MCF 10A (cell line): ENCODE measurements around the gene GDF2. TPM values are rescaled to one million over a fixed set of nuclear protein-coding genes. Genes with fewer than 3 reads are reported as not detected.

Experiments used
- BruUV-seq: library from RNA; stranded (reverse); fragments of 400-500 nt; replicated peaks from 2 replicates; lab custom pipeline; 2021; lab: Mats Ljungman, UMichigan
- CTCF ChIA-PET: fragments of 300-600 bp; sonication (Branson Sonifier 250); formaldehyde crosslinking; extraction: SDS; loops from one replicate; lab custom pipeline; 2021; ENCODE audit warnings: antibody characterized with exemption, inconsistent platforms; lab: Yijun Ruan, JAX
- POLR2A ChIA-PET: fragments of 300-600, 350-650 bp; sonication (Branson Sonifier 250); formaldehyde crosslinking; extraction: SDS; loops from one replicate; lab custom pipeline; 2020; ENCODE audit warnings: antibody characterized with exemption, inconsistent platforms; lab: Yijun Ruan, JAX
- DNase-seq: peaks from one replicate; pipeline ENCODE4 v3.0.0-alpha.2; 2018; ENCODE audit not compliant: unreplicated experiment
- H3K27ac Mint-ChIP-seq: one replicate; pipeline ENCODE4 v1.8.0; 2022; ENCODE audit warnings: mild to moderate bottlenecking, low read depth, mixed read lengths; ENCODE audit not compliant: unreplicated experiment
- H3K27me3 Mint-ChIP-seq: one replicate; pipeline ENCODE4 v1.8.0; 2022; ENCODE audit warnings: mixed read lengths; ENCODE audit not compliant: insufficient read depth, unreplicated experiment
- H3K36me3 Mint-ChIP-seq: one replicate; pipeline ENCODE4 v1.8.0; 2022; ENCODE audit warnings: mild to moderate bottlenecking, moderate library complexity, mixed read lengths; ENCODE audit not compliant: insufficient read depth, unreplicated experiment
- H3K4me1 Mint-ChIP-seq: one replicate; pipeline ENCODE4 v1.8.0; 2022; ENCODE audit warnings: mixed read lengths; ENCODE audit not compliant: insufficient read depth, unreplicated experiment
- H3K4me3 Mint-ChIP-seq: one replicate; pipeline ENCODE4 v1.8.0; 2022; ENCODE audit warnings: mild to moderate bottlenecking, moderate library complexity, mixed read lengths; ENCODE audit not compliant: unreplicated experiment
- H3K9me3 Mint-ChIP-seq: one replicate; pipeline ENCODE4 v1.8.0; 2022; ENCODE audit warnings: mixed read lengths; ENCODE audit not compliant: unreplicated experiment
- CTCF ChIP-seq: fragments of 200-600 bp; IDR thresholded peaks from one replicate; pipeline ENCODE4 v1.8.0; 2022; ENCODE audit warnings: antibody characterized with exemption, mild to moderate bottlenecking; ENCODE audit not compliant: unreplicated experiment
- intact Hi-C: fragments of 100-400 bp; cut with micrococcal nuclease; formaldehyde crosslinking; loops from 2 replicates; pipeline ENCODE4 v1.14.1; 2022
- total RNA-seq: library from RNA; stranded (reverse); gene quantifications from 2 replicates; pipeline ENCODE4 v1.2.3, GENCODE V29; 2022

Gene GDF2
- total RNA-seq, 1 experiment from 2014 or later = not detected

GRCh38 chr10:47370878-47371277 is 48.6 kb downstream of the GDF2 start:
- H3K27me3 Mint-ChIP-seq = peaks cover 4% of the 10 kb centered on the region
- H3K36me3 Mint-ChIP-seq = no peaks in the 10 kb centered on the region
- TF ChIP-seq CTCF = no peak
- H3K4me3 Mint-ChIP-seq = no peak overlapping the region
- intact Hi-C loops = no loop called here
- CTCF ChIA-PET = interaction anchor here (0.6 to 6.3 kb wide), 3 partner anchors 10 to 336 kb away, joined by 3 to 48 read pairs (median 3); no protein-coding TSS in a partner anchor
- POLR2A ChIA-PET = interaction anchor here (0.6 to 0.7 kb wide), 2 partner anchors 20 to 24 kb away, joined by 3 to 4 read pairs; no protein-coding TSS in a partner anchor
- no TSS peak for BruUV-seq
- H3K9me3 Mint-ChIP-seq = no peaks in the 10 kb centered on the region
- no peak for DNase-seq
- no peak overlapping the region for H3K27ac Mint-ChIP-seq
- H3K4me1 Mint-ChIP-seq = no peaks in the 10 kb centered on the region

- Mint-ChIP-seq H3K27ac (no peak overlapping the region), H3K4me3 (no peak overlapping the region), H3K36me3 (no peaks in the 10 kb centered on the region), H3K27me3 (peaks cover 14% of the 10 kb centered on the region), H3K4me1 (no peaks in the 10 kb centered on the region), H3K9me3 (no peaks in the 10 kb centered on the region)
- CTCF ChIA-PET = interaction anchor here (0.7 to 6.3 kb wide), 2 partner anchors 11 to 323 kb away, joined by 3 to 48 read pairs; no protein-coding TSS in a partner anchor
- intact Hi-C loops = no loop called here
- no TSS peak for BruUV-seq
- POLR2A ChIA-PET = interaction anchor here (0.6 to 0.7 kb wide), 2 partner anchors 19 to 24 kb away, joined by 3 to 4 read pairs; no protein-coding TSS in a partner anchor
- no peak for TF ChIP-seq CTCF
- no peak for DNase-seq
Measured at GRCh38 chr10:47371629-47372485, 49.6 kb downstream of the GDF2 start.

GRCh38 chr10:47372726-47373125 is 50.5 kb downstream of the GDF2 start:
- no TSS peak for BruUV-seq
- intact Hi-C loops = no loop called here
- TF ChIP-seq CTCF = no peak
- ChIA-PET POLR2A (no interaction called here), CTCF (interaction anchor here (0.6 to 6.3 kb wide), 2 partner anchors 12 to 1025 kb away, joined by 3 to 48 read pairs; no protein-coding TSS in a partner anchor)
- no peaks in the 10 kb centered on the region for H3K9me3 Mint-ChIP-seq
- H3K4me1 Mint-ChIP-seq = peaks cover 8% of the 10 kb centered on the region
- H3K4me3 Mint-ChIP-seq = no peak overlapping the region
- no peaks in the 10 kb centered on the region for H3K36me3 Mint-ChIP-seq
- no peak overlapping the region for H3K27ac Mint-ChIP-seq
- H3K27me3 Mint-ChIP-seq = peaks cover 23% of the 10 kb centered on the region
- no peak for DNase-seq
